ENCODE data around the gene SLC18A2. TPM values are rescaled to one million over a fixed set of nuclear protein-coding genes. Genes with fewer than 3 reads are reported as not detected.

SLC18A2 gene
- total RNA-seq, 4 donors from 2014 or later: 4.0 to 4.9 (median 4.4) TPM

DNA sequence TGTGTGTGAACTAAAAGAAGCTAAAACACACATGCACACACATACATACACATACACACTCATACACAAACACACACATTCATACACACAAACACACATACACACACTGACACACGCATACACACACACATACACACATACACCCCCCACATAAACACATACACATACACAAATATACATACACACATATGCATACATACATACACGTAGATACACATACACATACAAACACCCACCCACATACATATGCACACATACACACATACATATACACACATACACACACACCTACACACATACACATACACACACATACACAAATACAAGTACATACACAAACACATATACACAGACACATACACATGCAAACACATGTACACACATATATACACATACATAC, 28.0 kb downstream of the SLC18A2 start:
- intact Hi-C loops (cut with DNase I; ENCODE audit: low total_unique reads): no loop called here
- 94 to 97% methylated on average over 2 of the region's 2 CpGs for WGBS, 2 donors
- H3K4me3 ChIP-seq (ENCODE audit: low read depth, poor library complexity, severe bottlenecking): no peak overlapping the region
- no peak for TF ChIP-seq POLR2A (IDR thresholded peaks at IDR 0.05)
- TF ChIP-seq, protein P1, sequence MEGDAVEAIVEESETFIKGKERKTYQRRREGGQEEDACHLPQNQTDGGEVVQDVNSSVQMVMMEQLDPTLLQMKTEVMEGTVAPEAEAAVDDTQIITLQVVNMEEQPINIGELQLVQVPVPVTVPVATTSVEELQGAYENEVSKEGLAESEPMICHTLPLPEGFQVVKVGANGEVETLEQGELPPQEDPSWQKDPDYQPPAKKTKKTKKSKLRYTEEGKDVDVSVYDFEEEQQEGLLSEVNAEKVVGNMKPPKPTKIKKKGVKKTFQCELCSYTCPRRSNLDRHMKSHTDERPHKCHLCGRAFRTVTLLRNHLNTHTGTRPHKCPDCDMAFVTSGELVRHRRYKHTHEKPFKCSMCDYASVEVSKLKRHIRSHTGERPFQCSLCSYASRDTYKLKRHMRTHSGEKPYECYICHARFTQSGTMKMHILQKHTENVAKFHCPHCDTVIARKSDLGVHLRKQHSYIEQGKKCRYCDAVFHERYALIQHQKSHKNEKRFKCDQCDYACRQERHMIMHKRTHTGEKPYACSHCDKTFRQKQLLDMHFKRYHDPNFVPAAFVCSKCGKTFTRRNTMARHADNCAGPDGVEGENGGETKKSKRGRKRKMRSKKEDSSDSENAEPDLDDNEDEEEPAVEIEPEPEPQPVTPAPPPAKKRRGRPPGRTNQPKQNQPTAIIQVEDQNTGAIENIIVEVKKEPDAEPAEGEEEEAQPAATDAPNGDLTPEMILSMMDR (IDR thresholded peaks at IDR 0.05): no peak
- DNase-seq (ENCODE audit: low spot score in 2 of 2): no peak

DNA sequence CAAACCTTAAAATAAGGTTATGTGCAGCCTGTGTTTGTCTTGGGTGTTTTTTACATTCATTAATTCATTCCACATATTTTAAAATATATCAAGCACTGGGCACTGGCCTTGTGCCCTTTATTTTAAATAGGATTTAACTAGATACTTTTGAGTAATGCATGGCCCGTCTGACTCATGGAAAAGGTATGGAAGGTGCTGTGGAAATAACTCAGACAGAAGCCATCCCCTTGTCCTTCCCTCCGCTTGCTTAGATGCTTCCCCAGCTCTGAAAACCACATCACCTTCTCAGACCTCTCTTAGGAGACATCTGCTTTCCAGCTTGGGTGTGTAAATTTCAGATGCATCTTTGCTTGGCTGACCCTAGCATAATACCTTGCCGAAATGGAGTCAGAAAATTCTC, 30.5 kb downstream of the SLC18A2 start:
- no peak for TF ChIP-seq POLR2A (IDR thresholded peaks at IDR 0.05)
- TF ChIP-seq, protein P1 (IDR thresholded peaks at IDR 0.05): no peak
- no peak for DNase-seq (ENCODE audit: low spot score in 2 of 2)
- no peak overlapping the region for H3K4me3 ChIP-seq (ENCODE audit: low read depth, poor library complexity, severe bottlenecking)
- WGBS, 2 donors: 78 to 81% methylated on average over 3 of the region's 3 CpGs
- intact Hi-C loops (cut with DNase I; ENCODE audit: low total_unique reads): no loop called here

DNA sequence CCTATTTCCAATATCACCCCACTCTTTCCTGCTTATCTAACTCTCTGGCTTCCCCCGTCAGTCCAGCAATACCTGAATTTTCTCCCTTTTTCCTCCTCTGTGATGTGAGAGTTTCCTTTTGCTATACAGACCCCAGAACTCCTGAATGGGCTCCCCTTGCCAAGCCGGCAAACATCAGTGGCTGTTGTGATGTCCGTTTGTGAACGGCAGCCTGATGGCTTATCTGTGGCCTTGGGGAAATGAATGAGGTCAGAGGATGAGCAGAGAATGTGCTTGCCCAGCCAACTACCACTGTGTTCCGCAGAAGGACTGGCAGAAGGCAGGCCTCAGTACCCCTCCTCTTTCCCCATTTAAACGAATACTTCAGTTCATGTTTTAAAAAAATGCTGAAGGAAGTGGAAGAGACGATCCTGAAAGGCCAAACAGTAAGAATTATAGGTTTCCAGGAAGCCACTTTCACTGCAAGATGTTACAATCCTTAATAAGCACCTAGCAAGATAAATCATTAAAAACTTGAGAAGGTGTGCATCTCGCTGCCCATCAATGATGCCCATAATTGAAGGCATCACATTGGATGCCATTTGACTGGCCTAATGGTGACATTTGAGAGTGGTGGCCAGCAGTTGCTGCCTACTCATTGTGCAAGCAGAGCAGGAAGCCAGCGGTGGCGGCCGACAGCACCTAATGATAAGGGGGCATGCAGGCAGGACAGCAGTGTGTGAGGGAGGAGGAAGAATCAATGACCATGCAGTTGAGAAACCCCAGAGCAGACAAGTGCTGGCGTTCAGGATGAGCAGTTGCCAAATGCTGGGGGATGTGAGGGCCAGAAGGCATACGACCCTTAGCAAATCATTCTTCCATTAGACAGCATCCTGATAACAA, 31.5 kb downstream of the SLC18A2 start:
- intact Hi-C loops (cut with DNase I; ENCODE audit: low total_unique reads): no loop called here
- H3K4me3 ChIP-seq (ENCODE audit: low read depth, poor library complexity, severe bottlenecking): no peak overlapping the region
- 76 to 77% methylated on average over 13 of the region's 13 CpGs for WGBS, 2 donors
- peak in 1 of 2 donors; percentile 84 for DNase-seq (ENCODE audit: low spot score in 2 of 2)
- no peak for TF ChIP-seq POLR2A (IDR thresholded peaks at IDR 0.05)
- TF ChIP-seq, protein P1 (IDR thresholded peaks at IDR 0.05): no peak

GRCh38 chr10:117273980-117274379, 33.1 kb downstream of the SLC18A2 start:
- 97% methylated on average over 3 of the region's 3 CpGs for WGBS, 2 donors
- DNase-seq (ENCODE audit: low spot score in 2 of 2): no peak
- TF ChIP-seq POLR2A (IDR thresholded peaks at IDR 0.05): no peak
- TF ChIP-seq, protein P1 (IDR thresholded peaks at IDR 0.05): no peak
- intact Hi-C loops (cut with DNase I; ENCODE audit: low total_unique reads): no loop called here
- H3K4me3 ChIP-seq (ENCODE audit: low read depth, poor library complexity, severe bottlenecking): no peak overlapping the region

- H3K4me3 ChIP-seq (ENCODE audit: low read depth, poor library complexity, severe bottlenecking): no peak overlapping the region
- no peak for TF ChIP-seq POLR2A (IDR thresholded peaks at IDR 0.05)
- TF ChIP-seq, protein P1 (IDR thresholded peaks at IDR 0.05): no peak
- intact Hi-C loops (cut with DNase I; ENCODE audit: low total_unique reads): no loop called here
- peak in 1 of 2 donors; percentile 39 for DNase-seq (ENCODE audit: low spot score in 2 of 2)
- WGBS, 2 donors: 93 to 95% methylated on average over 5 of the region's 5 CpGs
Measured at GRCh38 chr10:117274509-117274908, 33.6 kb downstream of the SLC18A2 start.

Measured in lower leg skin (tissue), 4 donors.